ENCODE data around the gene RAB21. TPM values are rescaled to one million over a fixed set of nuclear protein-coding genes. Genes with fewer than 3 reads are reported as not detected.
"Not testable (repeated sequence)": the region's sequence is repeated elsewhere in the genome, so short reads cannot be mapped to it uniquely, and the experiment has no call there.

Gene RAB21
- total and polyA plus RNA-seq, 8 donors, result 45.8 to 77.7 (median 57.7) TPM

DNA sequence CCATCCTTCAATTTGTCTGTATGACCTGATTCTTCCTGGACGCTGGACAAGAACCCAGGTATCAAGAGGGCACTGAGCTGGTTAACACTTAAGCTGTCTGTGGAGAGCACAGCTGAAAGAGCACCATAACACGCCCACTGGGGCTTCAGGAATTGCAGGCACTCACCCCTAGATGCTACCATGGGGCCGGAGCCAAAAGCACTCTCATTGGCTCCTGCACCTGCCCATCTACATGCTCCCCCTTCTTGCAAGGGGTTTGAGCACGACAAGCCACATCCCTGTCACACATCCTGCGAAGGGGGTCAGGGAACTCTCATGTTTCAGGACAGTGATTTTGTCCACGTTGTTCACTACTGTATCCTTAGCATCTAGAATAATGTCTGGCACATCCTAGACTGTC, 49.8 kb downstream of the RAB21 start:
- H3K36me3 ChIP-seq, result no peaks in the 10 kb centered on the region
- H3K9me3 ChIP-seq, result no peaks in the 10 kb centered on the region
- no peaks in the 10 kb centered on the region for H3K27me3 ChIP-seq
- no peaks in the 10 kb centered on the region for H3K4me1 ChIP-seq
- no peak overlapping the region for H3K4me3 ChIP-seq
- TF ChIP-seq, protein P1, sequence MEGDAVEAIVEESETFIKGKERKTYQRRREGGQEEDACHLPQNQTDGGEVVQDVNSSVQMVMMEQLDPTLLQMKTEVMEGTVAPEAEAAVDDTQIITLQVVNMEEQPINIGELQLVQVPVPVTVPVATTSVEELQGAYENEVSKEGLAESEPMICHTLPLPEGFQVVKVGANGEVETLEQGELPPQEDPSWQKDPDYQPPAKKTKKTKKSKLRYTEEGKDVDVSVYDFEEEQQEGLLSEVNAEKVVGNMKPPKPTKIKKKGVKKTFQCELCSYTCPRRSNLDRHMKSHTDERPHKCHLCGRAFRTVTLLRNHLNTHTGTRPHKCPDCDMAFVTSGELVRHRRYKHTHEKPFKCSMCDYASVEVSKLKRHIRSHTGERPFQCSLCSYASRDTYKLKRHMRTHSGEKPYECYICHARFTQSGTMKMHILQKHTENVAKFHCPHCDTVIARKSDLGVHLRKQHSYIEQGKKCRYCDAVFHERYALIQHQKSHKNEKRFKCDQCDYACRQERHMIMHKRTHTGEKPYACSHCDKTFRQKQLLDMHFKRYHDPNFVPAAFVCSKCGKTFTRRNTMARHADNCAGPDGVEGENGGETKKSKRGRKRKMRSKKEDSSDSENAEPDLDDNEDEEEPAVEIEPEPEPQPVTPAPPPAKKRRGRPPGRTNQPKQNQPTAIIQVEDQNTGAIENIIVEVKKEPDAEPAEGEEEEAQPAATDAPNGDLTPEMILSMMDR (IDR thresholded peaks at IDR 0.05), result no peak
- intact Hi-C loops (cut with DNase I), result no loop called here
- DNase-seq (no peak), ATAC-seq (no peak)
- H3K27ac ChIP-seq, result no peak overlapping the region

DNA sequence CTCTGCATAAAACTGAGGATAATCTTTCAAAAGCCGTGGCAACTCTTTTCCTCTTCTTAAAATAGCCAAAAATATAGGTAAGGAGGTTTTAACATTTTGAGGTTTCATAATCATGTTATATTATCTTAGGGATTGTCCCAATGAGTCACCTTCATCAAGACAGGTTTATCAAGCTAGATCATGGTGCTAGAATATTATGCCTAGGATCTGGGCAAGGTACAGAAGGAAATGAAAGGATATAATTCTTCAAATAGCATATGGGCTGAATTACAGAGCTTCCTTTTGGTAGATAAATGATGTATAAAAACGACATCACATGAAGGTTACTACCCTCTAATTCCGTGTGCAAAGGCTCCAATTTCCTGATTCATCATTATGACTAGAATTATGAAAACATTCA, 56.3 kb downstream of the RAB21 start:
- intact Hi-C loops (cut with DNase I), result no loop called here
- TF ChIP-seq, protein P1 (IDR thresholded peaks at IDR 0.05), result no peak

DNA sequence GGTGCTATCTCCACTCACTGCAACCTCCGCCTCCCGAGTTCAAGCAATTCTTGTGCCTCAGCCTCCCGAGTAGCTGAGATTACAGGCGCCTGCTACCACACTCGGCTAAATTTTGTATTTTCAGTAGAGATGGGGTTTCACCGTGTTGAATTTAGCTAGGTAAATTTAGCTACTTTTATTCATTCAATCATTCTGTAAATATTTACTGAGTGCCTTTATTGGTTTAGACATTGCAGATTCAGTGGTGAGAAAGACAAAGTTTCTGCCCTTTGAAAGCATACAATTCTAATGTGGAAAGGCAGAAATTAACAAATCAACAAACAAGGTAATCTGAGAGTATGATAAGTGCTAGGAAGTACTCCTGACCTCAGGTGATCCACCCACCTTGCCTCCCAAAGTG, 60.6 kb downstream of the RAB21 start:
- DNase-seq; H3K27me3 ChIP-seq; H3K4me1 ChIP-seq; H3K9me3 ChIP-seq; ATAC-seq; intact Hi-C loops (cut with DNase I); H3K27ac ChIP-seq; H3K4me3 ChIP-seq; H3K36me3 ChIP-seq: not testable (repeated sequence)

More for the DNA sequence above, 56.3 kb downstream of the RAB21 start:
- Histone ChIP-seq H3K36me3 (no peaks in the 10 kb centered on the region), H3K4me3 (no peak overlapping the region), H3K9me3 (no peaks in the 10 kb centered on the region), H3K27ac (no peak overlapping the region), H3K4me1 (no peaks in the 10 kb centered on the region), H3K27me3 (no peaks in the 10 kb centered on the region)
- DNase-seq, result no peak
- no peak for ATAC-seq

DNA sequence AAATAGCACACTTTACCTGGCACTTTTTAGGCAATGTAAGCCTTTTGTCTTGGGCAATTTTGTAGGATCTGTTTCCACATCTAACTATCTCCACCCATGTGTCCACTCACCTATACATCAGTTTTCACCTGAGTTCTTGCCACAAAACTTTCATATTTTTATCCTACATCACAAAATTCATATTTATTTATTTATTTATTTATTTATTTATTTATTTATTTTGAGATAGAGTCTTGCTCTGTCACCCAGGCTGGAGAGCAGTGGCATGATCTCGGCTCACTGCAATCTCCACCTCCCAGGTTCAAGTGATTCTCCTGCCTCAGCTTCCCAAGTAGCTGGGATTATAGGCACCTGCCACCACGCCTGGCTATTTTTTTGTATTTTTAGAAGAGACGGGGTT, 67.4 kb downstream of the RAB21 start:
- H3K4me1 ChIP-seq; H3K27ac ChIP-seq; H3K27me3 ChIP-seq; DNase-seq; H3K9me3 ChIP-seq; H3K4me3 ChIP-seq; intact Hi-C loops (cut with DNase I); H3K36me3 ChIP-seq; ATAC-seq: not testable (repeated sequence)

DNA sequence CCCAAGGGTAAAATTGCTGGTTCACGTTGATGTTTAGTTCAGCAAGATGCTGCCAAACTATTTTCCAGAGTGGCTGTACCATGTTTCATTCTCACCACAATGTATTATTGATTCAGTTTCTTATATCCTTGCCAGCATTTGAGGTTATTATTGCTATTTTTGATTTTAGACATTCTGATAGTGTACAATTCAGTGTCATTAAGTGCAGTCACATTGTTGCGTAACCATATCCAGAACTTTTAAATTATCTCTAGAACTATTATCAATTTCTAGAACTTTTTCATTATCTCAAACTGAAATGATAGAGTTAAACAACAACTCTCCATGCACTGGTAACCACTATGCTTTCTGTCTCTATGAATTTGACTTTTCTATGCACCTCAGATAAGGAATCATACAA, 74.2 kb downstream of the RAB21 start:
- H3K27me3 ChIP-seq, result no peaks in the 10 kb centered on the region
- no peak for ATAC-seq
- no peak overlapping the region for H3K27ac ChIP-seq
- TF ChIP-seq, protein P1 (IDR thresholded peaks at IDR 0.05), result no peak
- H3K9me3 ChIP-seq, result no peaks in the 10 kb centered on the region
- H3K4me1 ChIP-seq, result no peaks in the 10 kb centered on the region
- intact Hi-C loops (cut with DNase I), result no loop called here
- no peaks in the 10 kb centered on the region for H3K36me3 ChIP-seq
- no peak for DNase-seq
- no peak overlapping the region for H3K4me3 ChIP-seq

DNA sequence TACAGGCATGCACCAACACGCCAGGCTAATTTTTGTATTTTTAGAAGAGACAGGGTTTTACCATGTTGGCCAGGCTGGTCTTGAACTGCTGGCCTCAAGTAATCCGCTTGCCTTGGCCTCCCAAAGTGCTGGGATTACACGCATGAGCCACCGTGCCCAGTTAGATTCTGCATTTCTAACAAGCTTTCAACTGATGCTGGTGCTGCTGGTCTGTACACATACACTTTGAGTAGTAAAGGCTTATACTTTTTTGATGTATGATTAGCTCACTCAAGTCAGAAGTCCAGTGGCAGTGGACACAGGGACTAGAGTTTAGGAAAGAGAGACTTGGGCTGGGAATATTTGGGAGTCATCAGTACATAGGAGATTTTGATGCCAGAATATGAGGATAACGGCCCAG, 82.7 kb downstream of the RAB21 start:
- Histone ChIP-seq H3K36me3 (no peaks in the 10 kb centered on the region), H3K4me3 (no peak overlapping the region), H3K27ac (no peak overlapping the region), H3K27me3 (no peaks in the 10 kb centered on the region), H3K9me3 (no peaks in the 10 kb centered on the region), H3K4me1 (peaks cover 7 to 23% of the 10 kb centered on the region in 2 donors)
- intact Hi-C loops (cut with DNase I), result no loop called here
- ATAC-seq (no peak), DNase-seq (no peak)
- TF ChIP-seq, protein P1 (IDR thresholded peaks at IDR 0.05), result no peak

All from left lung (tissue), 10 donors.